Panc1 (cell line): ENCODE results near the gene ZDHHC19. TPM values are rescaled to one million over a fixed set of nuclear protein-coding genes. Genes with fewer than 3 reads are reported as not detected.
A peak's percentile ranks its signal among the peaks of the same experiment; 100 is the strongest.

Source experiments
- ATAC-seq: fragments of 200-7000 bp; cut with Tn5 transposase; 2 replicates; pipeline ENCODE4 v1.9.1; 2020; ENCODE audit warnings: mild to moderate bottlenecking, moderate library complexity
- Bru-seq: library from RNA; stranded (reverse); fragments of 400-500 nt; gene quantifications from one replicate; lab custom pipeline; 2021; lab: Mats Ljungman, UMichigan
- BruChase-seq, 2 experiments: library from RNA; stranded (reverse); fragments of 400-500 nt; gene quantifications; one replicate each; lab custom pipeline; 2021; lab: Mats Ljungman, UMichigan
- BruUV-seq: library from RNA; stranded (reverse); fragments of 400-500 nt; replicated peaks from 2 replicates; lab custom pipeline; 2021; lab: Mats Ljungman, UMichigan
- CTCF ChIA-PET: fragments of 300-600 bp; sonication (Branson Sonifier 250); formaldehyde crosslinking; loops from one replicate; lab custom pipeline; 2022; ENCODE audit warnings: antibody characterized with exemption; lab: Charles Lee
- POLR2A ChIA-PET: fragments of 300-600 bp; sonication (Branson Sonifier 250); formaldehyde crosslinking; loops from one replicate; lab custom pipeline; 2022; ENCODE audit warnings: antibody characterized with exemption; lab: Charles Lee
- DNase-seq: peaks from one replicate; pipeline ENCODE4 v3.0.0-alpha.2; 2010; ENCODE audit warnings: low read depth, low spot score
- H3K27ac ChIP-seq: 2 replicates; pipeline ENCODE4 v1.5.1; 2011; ENCODE audit warnings: mild to moderate bottlenecking, low read length, inconsistent platforms
- H3K27me3 ChIP-seq: fragments of 200-500 bp; sonication (Bioruptor generic); 2 replicates; pipeline ENCODE4 v1.6.0; 2014; ENCODE audit warnings: low read length, inconsistent platforms; ENCODE audit not compliant: control insufficient read depth, insufficient read depth
- H3K36me3 ChIP-seq: fragments of 200-500 bp; sonication (Bioruptor generic); 2 replicates; pipeline ENCODE4 v1.5.1; 2014; ENCODE audit warnings: inconsistent platforms, mild to moderate bottlenecking, low read length, moderate library complexity; ENCODE audit not compliant: control insufficient read depth, insufficient read depth
- H3K4me1 ChIP-seq: 2 replicates; pipeline ENCODE4 v1.5.1; 2011; ENCODE audit warnings: inconsistent platforms, mild to moderate bottlenecking, low read length, moderate library complexity; ENCODE audit not compliant: control insufficient read depth, insufficient read depth
- H3K4me3 ChIP-seq, 2 experiments: 2 replicates each; pipeline ENCODE4 v1.5.1; 2011 to 2012; ENCODE audit warnings: low read depth in 2 of 2, low read length in 2 of 2, mild to moderate bottlenecking in 2 of 2, inconsistent platforms in 1 of 2, moderate library complexity in 1 of 2
- H3K9me3 ChIP-seq: fragments of 200-500 bp; sonication (Bioruptor generic); 2 replicates; pipeline ENCODE4 v1.5.1; 2014; ENCODE audit warnings: low read depth, mild to moderate bottlenecking, inconsistent platforms, low read length, moderate library complexity; ENCODE audit not compliant: control insufficient read depth, insufficient read depth
- POLR2AphosphoS5 ChIP-seq: IDR thresholded peaks from 2 replicates; pipeline ENCODE4 v1.6.1; 2012; ENCODE audit warnings: mild to moderate bottlenecking, low read depth, low read length, moderate library complexity
- SIN3A ChIP-seq: IDR thresholded peaks from 2 replicates; pipeline ENCODE4 v1.6.1; 2012; ENCODE audit warnings: low read depth, mild to moderate bottlenecking, low read length, moderate library complexity, borderline replicate concordance; ENCODE audit not compliant: insufficient read depth
- TCF7L2 ChIP-seq: IDR thresholded peaks from 2 replicates; pipeline ENCODE4 v1.6.1; 2011; ENCODE audit warnings: mild to moderate bottlenecking, low read depth, low read length, inconsistent platforms
- in situ Hi-C: cut with HindIII; loops from 2 replicates; pipeline ENCODE4 v1.10.0; 2016; ENCODE audit warnings: low sequenced_read_pairs, low pct_unique_long_range_greater_than_20kb
- intact Hi-C: fragments of 100-400 bp; cut with micrococcal nuclease; formaldehyde crosslinking; loops from one replicate; pipeline ENCODE4 v1.10.0; 2022; ENCODE audit not compliant: unreplicated experiment
- long read RNA-seq: library from polyadenylated mRNA; unstranded; transcript quantifications from one replicate; pipeline ENCODE4 v2.0.0, GENCODE V29; 2021; ENCODE audit not compliant: unreplicated experiment
- polyA plus RNA-seq: library from polyadenylated mRNA; unstranded; fragments of >200 nt; gene quantifications from one replicate; pipeline ENCODE4 v1.2.1, GENCODE V29; 2012; ENCODE audit warnings: missing spikeins; ENCODE audit not compliant: insufficient read length
- total RNA-seq: library from RNA; stranded (reverse); gene quantifications from one replicate; pipeline ENCODE4 v1.2.1, GENCODE V29; 2021; ENCODE audit not compliant: unreplicated experiment
- TF ChIP-seq, protein P1 (sequence below), 2 experiments: IDR thresholded peaks; 2 replicates each; pipeline ENCODE4 v1.6.1; 2011 to 2012; ENCODE audit warnings: low read depth in 2 of 2, control low read depth in 1 of 2, low read length in 1 of 2, mild to moderate bottlenecking in 1 of 2, moderate library complexity in 1 of 2; ENCODE audit not compliant: insufficient read depth in 1 of 2
- TF ChIP-seq, protein P2 (sequence below): fragments of 450-650 bp; IDR thresholded peaks from 2 replicates; pipeline ENCODE4 v1.5.1; 2017; ENCODE audit warnings: mild to moderate bottlenecking

ZDHHC19 gene, protein sequence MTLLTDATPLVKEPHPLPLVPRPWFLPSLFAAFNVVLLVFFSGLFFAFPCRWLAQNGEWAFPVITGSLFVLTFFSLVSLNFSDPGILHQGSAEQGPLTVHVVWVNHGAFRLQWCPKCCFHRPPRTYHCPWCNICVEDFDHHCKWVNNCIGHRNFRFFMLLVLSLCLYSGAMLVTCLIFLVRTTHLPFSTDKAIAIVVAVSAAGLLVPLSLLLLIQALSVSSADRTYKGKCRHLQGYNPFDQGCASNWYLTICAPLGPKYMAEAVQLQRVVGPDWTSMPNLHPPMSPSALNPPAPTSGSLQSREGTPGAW
- total RNA-seq (0.33 TPM), Bru-seq, nascent RNA (percentile 20 among the genes with signal in this experiment), BruChase-seq, experiment 1, labeled RNA remaining after a 2-hour chase (percentile 25 among the genes with signal in this experiment), BruChase-seq, experiment 2, labeled RNA remaining after a 6-hour chase (percentile 23 among the genes with signal in this experiment)
- 2.6 TPM for polyA plus RNA-seq
- long read RNA-seq, result 0 reads

DNA sequence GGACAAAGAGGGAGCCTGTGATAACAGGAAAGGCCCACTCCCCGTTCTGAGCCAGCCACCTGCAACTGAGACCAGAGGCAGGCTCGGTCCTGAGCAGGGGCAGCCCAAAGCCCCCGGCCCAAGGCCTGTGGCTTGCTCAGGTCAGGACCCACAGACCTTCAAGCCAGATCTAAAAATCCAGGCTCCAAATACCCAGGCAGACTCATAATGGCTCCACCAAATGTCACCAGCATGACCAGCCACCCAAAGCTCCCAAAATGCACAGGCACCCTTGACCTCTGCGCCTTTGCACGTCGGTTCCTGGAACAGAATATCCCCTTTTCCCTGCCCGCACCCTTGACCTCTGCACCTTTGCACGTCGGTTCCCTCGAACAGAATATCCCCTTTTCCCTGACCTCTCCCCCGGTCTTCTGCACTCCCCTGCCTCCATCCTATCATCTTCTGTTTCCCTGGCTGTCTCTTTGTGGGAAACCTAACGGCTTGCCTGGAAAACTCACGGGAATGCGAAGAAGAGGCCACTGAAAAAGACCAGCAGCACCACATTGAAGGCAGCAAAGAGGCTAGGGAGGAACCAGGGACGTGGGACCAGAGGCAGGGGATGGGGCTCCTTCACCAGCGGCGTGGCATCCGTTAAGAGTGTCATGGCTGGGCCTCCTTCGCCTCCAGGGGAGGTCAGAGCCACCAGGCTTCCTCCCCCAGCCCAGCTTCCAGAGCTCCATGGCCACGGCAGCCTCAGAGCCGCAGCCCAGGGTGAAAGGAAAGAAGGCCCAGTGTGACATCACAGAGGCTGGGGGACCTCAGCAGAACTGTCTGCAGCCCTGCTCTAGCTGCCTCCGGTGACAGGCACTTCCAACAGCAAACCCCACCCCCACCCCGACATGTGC is at the start of gene ZDHHC19:
Gene ZDHHC19 (minus strand): TSS at position 728 of the 884 bp plus-strand sequence. CDS start 85 bp downstream, at position 643.
- Histone ChIP-seq H3K9me3 (no peaks in the 10 kb centered on the region), H3K36me3 (no peaks in the 10 kb centered on the region), H3K4me3 (no peak within 1 kb of the TSS), H3K27me3 (no peaks in the 10 kb centered on the region), H3K4me1 (no peaks in the 10 kb centered on the region; the same call in 1 of the 2 replicates), H3K27ac (no peak within 1 kb of the TSS)
- no peak for ATAC-seq
- POLR2A ChIA-PET, result interaction anchor here (0.6 kb wide), 1 partner anchor 450 kb away, joined by 3 read pairs; no protein-coding TSS in a partner anchor
- TF ChIP-seq POLR2AphosphoS5, result no peak
- TF ChIP-seq, protein P1, sequence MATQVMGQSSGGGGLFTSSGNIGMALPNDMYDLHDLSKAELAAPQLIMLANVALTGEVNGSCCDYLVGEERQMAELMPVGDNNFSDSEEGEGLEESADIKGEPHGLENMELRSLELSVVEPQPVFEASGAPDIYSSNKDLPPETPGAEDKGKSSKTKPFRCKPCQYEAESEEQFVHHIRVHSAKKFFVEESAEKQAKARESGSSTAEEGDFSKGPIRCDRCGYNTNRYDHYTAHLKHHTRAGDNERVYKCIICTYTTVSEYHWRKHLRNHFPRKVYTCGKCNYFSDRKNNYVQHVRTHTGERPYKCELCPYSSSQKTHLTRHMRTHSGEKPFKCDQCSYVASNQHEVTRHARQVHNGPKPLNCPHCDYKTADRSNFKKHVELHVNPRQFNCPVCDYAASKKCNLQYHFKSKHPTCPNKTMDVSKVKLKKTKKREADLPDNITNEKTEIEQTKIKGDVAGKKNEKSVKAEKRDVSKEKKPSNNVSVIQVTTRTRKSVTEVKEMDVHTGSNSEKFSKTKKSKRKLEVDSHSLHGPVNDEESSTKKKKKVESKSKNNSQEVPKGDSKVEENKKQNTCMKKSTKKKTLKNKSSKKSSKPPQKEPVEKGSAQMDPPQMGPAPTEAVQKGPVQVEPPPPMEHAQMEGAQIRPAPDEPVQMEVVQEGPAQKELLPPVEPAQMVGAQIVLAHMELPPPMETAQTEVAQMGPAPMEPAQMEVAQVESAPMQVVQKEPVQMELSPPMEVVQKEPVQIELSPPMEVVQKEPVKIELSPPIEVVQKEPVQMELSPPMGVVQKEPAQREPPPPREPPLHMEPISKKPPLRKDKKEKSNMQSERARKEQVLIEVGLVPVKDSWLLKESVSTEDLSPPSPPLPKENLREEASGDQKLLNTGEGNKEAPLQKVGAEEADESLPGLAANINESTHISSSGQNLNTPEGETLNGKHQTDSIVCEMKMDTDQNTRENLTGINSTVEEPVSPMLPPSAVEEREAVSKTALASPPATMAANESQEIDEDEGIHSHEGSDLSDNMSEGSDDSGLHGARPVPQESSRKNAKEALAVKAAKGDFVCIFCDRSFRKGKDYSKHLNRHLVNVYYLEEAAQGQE (IDR thresholded peaks at IDR 0.05; ENCODE audit: insufficient read depth in 1 of 2, low read depth in 2 of 2, low read length in 1 of 2), result no peak
- no TSS peak for BruUV-seq
- in situ Hi-C loops, result no loop called here
- CTCF ChIA-PET, result no interaction called here
- DNase-seq, result no peak
- intact Hi-C loops, result no loop called here

DNA sequence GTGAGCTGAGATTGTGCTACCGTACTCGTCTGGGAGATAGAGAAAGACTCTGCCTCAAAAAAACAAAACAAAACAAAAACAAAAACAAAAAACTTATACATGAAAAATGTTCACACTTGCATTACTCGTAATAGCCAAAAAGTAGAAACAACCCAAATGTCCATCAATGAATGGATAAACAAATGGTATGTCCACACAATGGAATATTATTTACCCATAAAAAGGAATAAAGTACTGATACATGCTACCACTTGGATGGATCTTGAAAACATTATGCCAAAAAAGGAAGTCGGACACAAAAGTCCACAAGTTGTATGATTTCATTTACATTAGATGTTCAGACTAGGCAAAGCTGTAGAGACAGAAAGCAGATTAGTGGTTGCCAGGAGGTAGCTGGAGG is 49.6 kb upstream of the ZDHHC19 start:
- CTCF ChIA-PET, result interaction anchor here (0.6 kb wide), 1 partner anchor 187 kb away, joined by 3 read pairs; no protein-coding TSS in a partner anchor
- BruUV-seq, result no TSS peak
- Histone ChIP-seq H3K36me3 (0 out of 2 replicates have a peak, but pooled peaks cover 4% of the 10 kb centered on the region), H3K9me3 (no peaks in the 10 kb centered on the region), H3K4me1 (no peaks in the 10 kb centered on the region), H3K27me3 (no peaks in the 10 kb centered on the region), H3K27ac (no peak overlapping the region), H3K4me3 (no peak overlapping the region)
- no peak for ATAC-seq
- TF ChIP-seq SIN3A, result no peak
- no peak for TF ChIP-seq TCF7L2
- TF ChIP-seq, protein P1 (IDR thresholded peaks at IDR 0.05; ENCODE audit: insufficient read depth in 1 of 2, low read depth in 2 of 2, low read length in 1 of 2), result no peak
- TF ChIP-seq POLR2AphosphoS5, result no peak
- TF ChIP-seq, protein P2, sequence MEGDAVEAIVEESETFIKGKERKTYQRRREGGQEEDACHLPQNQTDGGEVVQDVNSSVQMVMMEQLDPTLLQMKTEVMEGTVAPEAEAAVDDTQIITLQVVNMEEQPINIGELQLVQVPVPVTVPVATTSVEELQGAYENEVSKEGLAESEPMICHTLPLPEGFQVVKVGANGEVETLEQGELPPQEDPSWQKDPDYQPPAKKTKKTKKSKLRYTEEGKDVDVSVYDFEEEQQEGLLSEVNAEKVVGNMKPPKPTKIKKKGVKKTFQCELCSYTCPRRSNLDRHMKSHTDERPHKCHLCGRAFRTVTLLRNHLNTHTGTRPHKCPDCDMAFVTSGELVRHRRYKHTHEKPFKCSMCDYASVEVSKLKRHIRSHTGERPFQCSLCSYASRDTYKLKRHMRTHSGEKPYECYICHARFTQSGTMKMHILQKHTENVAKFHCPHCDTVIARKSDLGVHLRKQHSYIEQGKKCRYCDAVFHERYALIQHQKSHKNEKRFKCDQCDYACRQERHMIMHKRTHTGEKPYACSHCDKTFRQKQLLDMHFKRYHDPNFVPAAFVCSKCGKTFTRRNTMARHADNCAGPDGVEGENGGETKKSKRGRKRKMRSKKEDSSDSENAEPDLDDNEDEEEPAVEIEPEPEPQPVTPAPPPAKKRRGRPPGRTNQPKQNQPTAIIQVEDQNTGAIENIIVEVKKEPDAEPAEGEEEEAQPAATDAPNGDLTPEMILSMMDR, result no peak
- POLR2A ChIA-PET, result no interaction called here
- intact Hi-C loops, result no loop called here
- in situ Hi-C loops, result no loop called here
- no peak for DNase-seq
